HEK293T (cell line): ENCODE measurements around the gene EDN1.

Experiments
- ARNT ChIP-seq: fragments of 450-650 bp; IDR thresholded peaks from 2 replicates; pipeline ENCODE4 v1.6.1; 2017; ENCODE audit warnings: mild to moderate bottlenecking
- ELF4 ChIP-seq: fragments of 450-650 bp; IDR thresholded peaks from 2 replicates; pipeline ENCODE4 v1.6.1; 2017; ENCODE audit warnings: antibody characterized with exemption
- NFRKB ChIP-seq: fragments of 450-650 bp; IDR thresholded peaks from 2 replicates; pipeline ENCODE4 v1.6.1; 2016; ENCODE audit warnings: mild to moderate bottlenecking, moderate library complexity
- PKNOX1 ChIP-seq: fragments of 450-650 bp; IDR thresholded peaks from 2 replicates; pipeline ENCODE4 v1.6.1; 2016
- SUZ12 ChIP-seq: fragments of 450-650 bp; IDR thresholded peaks from 2 replicates; pipeline ENCODE4 v1.6.1; 2016; ENCODE audit warnings: mild to moderate bottlenecking

GRCh38 chr6:12315292-12316081, 25.3 kb downstream of the EDN1 start:
- no peak for TF ChIP-seq SUZ12
- no peak for TF ChIP-seq ARNT
- TF ChIP-seq PKNOX1 = no peak
- no peak for TF ChIP-seq ELF4
- no peak for TF ChIP-seq NFRKB
